G401 (cell line): ENCODE results near the gene PTPRM. TPM values are rescaled to one million over a fixed set of nuclear protein-coding genes. Genes with fewer than 3 reads are reported as not detected.
"Not testable (repeated sequence)": the region's sequence is repeated elsewhere in the genome, so short reads cannot be mapped to it uniquely, and the experiment has no call there.

Source experiments
- DNase-seq: peaks from one replicate; pipeline ENCODE4 v3.0.0-alpha.2; 2015; ENCODE audit warnings: low spot score
- in situ Hi-C: cut with HindIII; loops from 2 replicates; pipeline ENCODE4 v1.10.0; 2016; ENCODE audit warnings: low sequenced_read_pairs, mixed read lengths
- total RNA-seq: library from RNA; depleted of rRNA; stranded (reverse); fragments of >200 nt; shearing (Covaris generic); gene quantifications from 2 replicates; pipeline ENCODE4 v1.2.3, GENCODE V29; 2014

PTPRM gene
- total RNA-seq, 1 experiment from 2014 or later = not detected

- in situ Hi-C loops = no loop called here
- DNase-seq = no peak
Measured at GRCh38 chr18:8037296-8037695, 470.2 kb downstream of the PTPRM start.

DNA sequence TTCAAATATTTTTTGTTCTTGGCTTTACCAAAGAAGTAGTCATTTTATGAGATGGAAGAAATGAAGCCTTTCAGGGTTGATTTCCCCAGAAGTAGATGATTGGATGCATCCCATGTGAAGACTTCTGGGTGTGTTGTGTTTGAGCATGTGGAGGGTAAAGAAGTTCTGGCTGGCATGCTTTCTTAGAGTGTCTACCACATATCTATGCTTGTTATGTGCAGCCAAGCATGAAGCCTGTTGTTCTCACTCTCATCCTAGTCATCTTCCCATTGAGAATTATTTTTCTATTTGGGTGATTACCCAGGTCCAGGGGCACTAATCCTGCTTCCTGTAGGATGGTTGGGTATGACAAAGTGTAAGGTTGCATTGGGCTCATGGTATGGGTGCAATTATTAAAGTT, 472.9 kb downstream of the PTPRM start:
- in situ Hi-C loops = no loop called here
- no peak for DNase-seq

DNA sequence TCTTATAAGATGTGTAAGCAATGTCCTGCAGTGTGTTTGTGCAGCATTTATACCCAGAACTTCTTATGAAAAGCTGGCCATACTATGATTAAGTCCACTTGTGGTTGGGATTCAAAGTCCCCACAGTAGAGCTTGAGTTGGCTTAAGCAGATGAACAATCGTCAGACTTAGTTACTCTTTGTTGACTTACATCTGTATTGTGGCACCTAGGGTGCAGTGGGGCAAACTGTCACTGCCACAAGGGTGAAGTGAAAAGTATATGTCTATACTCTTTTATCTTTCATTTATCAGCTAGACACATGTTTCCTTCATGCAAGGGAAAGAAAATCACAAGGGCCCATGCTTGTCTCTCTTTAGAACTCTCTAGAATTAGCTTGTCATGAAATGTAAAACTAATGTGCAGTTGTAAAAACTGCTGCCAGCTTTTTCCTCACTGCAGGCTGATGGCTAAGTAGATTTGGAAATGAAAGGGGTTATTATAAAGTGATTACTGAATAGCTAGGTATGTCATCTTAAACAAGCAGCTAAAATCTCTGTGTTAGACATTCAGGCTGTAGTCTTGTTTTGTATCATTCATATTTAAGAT, 474.5 kb downstream of the PTPRM start:
- DNase-seq = no peak

DNA sequence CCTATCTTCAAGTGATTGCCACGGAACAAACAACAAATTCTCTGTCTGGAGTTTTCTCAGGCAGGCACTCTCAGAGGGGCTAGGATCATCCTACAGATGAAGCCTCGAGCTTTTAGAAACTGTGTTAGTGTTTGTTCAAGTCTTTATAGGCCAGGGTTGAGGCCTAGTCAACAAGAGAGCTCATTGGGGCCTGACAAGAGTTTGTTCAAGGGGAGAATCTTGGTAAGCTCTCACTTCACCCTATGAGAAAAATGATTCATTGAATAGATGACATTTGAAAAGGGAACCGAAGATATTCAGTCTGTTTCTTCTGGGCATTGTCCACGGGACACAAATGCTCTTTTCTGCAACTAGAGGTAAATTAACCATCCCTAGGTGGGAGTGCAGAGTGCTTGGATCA, 476.9 kb downstream of the PTPRM start:
- no peak for DNase-seq
- in situ Hi-C loops = no loop called here

More for the DNA sequence above, 474.5 kb downstream of the PTPRM start:
- in situ Hi-C loops = no loop called here

DNA sequence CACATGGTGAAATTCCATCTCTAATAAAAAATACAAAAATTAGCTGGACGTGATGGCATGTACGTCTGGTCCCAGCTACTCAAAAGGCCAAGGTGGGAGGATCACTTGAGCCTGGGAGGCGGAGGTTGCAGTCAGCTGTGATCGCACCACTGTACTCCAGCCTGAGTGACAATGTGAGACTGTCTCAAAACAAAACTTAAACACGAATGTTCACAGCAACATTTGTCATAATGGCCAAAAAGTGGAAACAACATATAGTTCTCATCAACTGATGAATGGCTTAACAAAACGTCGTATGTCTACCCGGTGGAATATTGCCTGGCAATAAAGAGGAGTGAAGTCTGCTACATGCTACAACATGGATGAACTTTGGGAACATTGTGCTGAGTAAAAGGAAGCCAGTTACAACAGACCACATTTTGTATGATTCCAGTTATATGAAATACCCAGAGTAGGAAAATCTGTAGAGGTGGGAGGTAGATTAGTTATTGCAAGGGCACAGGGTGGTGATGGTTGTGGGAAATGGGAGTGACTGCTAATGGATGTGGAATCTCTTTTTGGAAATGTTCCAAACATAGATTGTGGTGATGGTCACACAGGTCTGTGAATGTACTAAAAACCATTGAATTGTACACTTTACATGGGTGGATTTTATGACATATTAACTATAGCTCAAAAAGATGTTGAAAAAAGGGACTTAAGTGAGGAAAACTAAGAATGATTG, 478.2 kb downstream of the PTPRM start:
- in situ Hi-C loops = no loop called here
- no peak for DNase-seq

DNA sequence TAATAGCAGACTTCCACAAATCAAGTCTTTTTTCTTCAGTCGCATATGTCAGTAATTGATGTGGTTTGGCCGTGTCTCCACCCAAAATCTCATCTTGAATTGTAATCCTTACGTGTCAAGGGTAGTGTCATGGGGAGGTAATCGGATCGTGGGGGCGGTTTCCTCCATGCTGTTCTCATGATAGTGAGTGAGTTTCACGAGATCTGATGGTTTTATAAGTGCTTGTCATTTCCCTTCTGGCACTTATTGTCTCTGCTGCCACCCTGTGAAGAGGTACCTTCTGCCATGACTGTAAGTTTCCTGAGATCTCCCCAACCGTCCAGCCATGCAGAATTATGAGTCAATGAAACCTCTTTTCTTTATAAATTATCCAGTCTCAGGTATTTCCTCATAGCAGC, 478.8 kb downstream of the PTPRM start:
- in situ Hi-C loops = no loop called here
- no peak for DNase-seq

- in situ Hi-C loops = no loop called here
- no peak for DNase-seq
Measured at GRCh38 chr18:8046441-8046840, 479.3 kb downstream of the PTPRM start.

GRCh38 chr18:8049147-8049546, 482.0 kb downstream of the PTPRM start:
- in situ Hi-C loops = no loop called here
- no peak for DNase-seq

- no peak for DNase-seq
- in situ Hi-C loops = no loop called here
Measured at GRCh38 chr18:8050616-8051329, 483.7 kb downstream of the PTPRM start.

DNA sequence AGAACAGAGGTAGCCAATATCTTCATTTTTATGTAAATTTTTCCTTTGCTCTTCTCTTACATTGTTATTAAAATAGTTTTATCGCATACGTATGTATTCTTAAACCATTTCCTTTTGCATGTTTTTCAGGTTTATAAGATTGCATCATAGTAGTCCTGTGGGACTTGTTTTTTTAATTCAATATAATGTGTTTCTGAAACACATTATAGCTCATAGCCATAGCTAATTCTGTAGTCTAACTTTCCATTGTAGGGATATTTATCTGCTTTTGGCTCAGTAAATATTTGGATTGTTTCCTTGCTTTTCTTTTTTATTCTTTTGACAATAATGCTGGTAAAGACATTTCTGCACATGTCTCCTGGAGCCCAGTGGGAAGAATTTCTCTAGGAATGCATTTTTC, 484.3 kb downstream of the PTPRM start:
- in situ Hi-C loops = no loop called here
- no peak for DNase-seq

- no peak for DNase-seq
- in situ Hi-C loops = no loop called here
Measured at GRCh38 chr18:8052237-8052701, 485.2 kb downstream of the PTPRM start.

GRCh38 chr18:8056723-8057122, 489.6 kb downstream of the PTPRM start:
- in situ Hi-C loops = no loop called here
- no peak for DNase-seq

DNA sequence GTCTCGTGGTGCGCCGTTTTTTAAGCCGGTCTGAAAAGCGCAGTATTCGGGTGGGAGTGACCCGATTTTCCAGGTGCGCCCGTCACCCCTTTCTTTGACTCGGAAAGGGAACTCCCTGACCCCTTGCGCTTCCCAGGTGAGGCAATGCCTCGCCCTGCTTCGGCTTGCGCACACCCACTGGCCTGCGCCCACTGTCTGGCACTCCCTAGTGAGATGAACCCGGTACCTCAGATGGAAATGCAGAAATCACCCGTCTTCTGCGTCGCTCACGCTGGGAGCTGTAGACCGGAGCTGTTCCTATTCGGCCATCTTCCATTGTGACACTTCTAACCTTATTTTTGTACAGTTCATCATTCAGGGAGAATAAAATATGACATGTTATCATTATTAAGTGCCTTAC, 496.0 kb downstream of the PTPRM start:
- in situ Hi-C loops = not testable (repeated sequence)

GRCh38 chr18:8063733-8064132, 496.6 kb downstream of the PTPRM start:
- no peak for DNase-seq
- in situ Hi-C loops = no loop called here

More for the DNA sequence above, 496.0 kb downstream of the PTPRM start:
- not testable (repeated sequence) for DNase-seq

GRCh38 chr18:8065284-8065683, 498.2 kb downstream of the PTPRM start:
- in situ Hi-C loops = no loop called here
- no peak for DNase-seq

GRCh38 chr18:8065773-8066172, 498.7 kb downstream of the PTPRM start:
- in situ Hi-C loops = no loop called here
- no peak for DNase-seq

DNA sequence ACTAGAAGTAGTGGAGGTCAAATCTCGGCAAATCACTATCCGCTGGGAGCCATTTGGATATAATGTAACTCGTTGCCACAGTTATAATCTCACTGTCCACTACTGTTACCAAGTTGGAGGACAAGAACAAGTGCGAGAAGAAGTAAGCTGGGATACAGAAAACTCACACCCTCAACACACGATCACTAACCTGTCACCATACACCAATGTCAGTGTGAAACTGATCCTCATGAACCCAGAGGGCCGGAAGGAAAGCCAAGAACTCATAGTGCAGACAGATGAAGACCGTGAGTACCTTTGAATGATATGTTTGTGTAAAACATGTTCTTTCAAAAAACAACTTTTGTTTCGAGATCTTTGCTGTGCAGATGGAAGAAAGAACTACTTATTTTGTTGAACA, 502.6 kb downstream of the PTPRM start:
- no peak for DNase-seq
- in situ Hi-C loops = no loop called here

GRCh38 chr18:8073167-8073566, 506.1 kb downstream of the PTPRM start:
- DNase-seq = no peak
- in situ Hi-C loops = no loop called here

DNA sequence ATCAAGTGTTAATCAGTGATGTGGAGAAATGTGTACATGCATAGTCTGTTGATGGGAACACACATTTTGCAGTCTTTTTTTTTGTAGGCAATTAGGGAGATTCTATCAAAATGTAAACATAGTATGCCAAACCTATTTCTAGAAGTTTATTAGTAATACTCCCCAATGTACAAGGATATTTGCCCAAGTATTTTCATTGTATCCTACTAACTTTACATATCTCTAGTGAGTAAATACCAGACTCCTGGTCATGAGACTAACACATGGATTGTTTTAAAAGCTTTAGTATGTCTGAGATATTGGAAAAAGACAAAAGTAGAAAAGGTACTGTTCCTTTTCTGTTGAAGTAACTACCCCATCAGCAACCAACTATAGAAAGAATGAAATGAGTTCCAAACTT, 513.0 kb downstream of the PTPRM start:
- in situ Hi-C loops = no loop called here

DNA sequence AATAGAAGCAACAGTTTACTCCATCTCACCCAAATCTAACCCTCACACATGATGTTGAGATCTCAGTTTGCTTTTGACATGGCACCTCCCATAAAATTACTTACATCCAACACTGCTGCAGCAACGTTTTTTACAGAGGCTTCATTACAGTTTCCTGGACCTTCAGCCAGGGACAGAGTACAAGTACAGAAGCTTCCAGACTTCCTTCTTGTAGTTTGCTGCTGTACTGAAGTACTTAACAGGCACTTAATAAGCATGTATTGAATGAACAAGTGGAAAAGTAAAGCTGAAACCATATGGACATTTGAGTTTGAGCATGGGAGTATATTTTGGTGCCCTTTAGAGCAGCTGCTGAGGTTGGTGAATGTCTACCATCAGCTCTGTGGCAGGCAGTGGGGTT, 514.2 kb downstream of the PTPRM start:
- no peak for DNase-seq
- in situ Hi-C loops = no loop called here

More for the DNA sequence above, 513.0 kb downstream of the PTPRM start:
- no peak for DNase-seq
